GM21447 (cell line): Measurements from ENCODE around the gene KCNMB2.

ENCODE experiments used
- ATAC-seq: cut with Tn5 transposase; IDR thresholded peaks from one replicate; pipeline ENCODE4 v1.9.1; 2021; ENCODE audit not compliant: unreplicated experiment

The KCNMB2 gene

DNA sequence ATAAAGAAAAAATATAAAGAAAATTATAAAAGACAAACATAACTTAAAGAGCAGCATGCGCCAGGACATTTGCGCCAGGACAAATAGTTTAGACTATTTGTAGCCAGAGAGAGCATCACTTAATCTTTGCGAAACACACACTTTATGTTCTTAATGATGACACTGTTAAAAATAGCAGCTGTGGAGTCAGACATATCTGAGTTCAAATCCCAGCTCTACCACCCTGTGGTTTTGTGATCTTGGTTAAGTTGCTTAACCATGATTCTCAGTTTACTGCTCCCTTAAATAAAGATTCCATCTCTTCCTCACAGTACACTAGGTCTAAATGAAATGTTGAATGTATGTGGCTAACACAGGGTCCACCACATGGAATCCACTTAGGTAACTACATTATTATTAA, 31.4 kb downstream of the KCNMB2 start:
- no peak for ATAC-seq

DNA sequence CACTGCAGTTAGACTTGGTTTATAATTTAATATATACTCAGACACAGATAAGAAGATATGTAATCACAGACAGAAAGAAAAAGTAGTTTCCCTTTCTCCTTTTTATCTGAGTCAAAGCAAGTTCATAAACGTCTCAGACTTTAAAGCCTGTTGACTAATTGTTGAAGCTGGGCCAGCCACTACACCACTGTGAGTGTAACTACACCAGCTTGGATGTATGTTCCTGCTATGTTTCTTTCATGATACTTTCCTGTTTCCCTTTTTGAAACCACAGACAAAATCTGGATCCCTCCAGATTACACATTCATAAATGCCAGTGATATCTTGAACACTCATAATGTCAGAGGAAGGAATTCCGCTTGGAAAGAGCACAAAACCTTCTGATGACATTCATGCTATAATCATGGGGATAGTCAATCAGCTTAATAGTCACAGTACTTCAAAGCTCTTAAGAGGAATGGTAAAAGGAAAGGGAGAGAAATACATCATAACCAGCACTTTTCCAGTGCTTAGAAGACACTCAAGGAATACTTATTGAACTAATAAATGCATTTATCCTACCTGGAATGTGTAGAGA, 32.0 kb downstream of the KCNMB2 start:
- no peak for ATAC-seq

DNA sequence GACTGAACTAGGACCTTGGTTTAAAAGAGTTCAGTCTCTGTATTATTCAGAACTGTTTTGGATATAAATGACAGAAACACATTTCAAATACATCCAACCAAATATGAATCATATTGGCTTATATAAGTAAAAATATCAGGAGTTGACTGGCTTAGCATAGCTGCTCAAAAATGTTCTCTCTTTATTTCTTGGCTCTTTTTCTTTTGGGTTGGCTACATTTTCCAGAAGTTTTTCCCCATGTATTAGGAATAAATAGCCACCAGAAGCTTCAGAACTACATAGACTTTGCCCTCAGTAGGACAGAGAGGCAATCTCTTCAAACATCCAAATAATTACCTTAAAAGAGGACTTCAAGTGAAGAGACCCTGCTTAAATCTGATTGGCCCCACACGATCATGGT, 32.7 kb downstream of the KCNMB2 start:
- no peak for ATAC-seq

DNA sequence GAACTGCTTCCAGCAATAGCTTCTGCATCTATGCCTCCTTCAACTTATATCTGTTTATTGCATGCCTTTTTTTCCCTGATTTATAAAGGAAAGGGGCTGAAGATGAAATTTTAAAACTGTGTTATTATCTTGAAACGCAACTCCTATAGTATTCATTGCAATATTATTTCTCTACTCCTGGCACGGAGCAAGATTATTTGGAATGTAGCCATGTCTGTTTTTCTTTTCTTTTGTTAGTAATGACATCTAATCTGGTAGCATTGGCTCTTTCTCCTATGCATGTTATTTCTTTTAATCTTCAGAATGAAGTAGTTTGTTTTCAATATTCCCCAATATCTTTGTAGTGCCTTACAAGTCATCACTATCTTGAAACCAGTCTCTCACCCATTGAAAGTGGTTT, 33.6 kb downstream of the KCNMB2 start:
- no peak for ATAC-seq

DNA sequence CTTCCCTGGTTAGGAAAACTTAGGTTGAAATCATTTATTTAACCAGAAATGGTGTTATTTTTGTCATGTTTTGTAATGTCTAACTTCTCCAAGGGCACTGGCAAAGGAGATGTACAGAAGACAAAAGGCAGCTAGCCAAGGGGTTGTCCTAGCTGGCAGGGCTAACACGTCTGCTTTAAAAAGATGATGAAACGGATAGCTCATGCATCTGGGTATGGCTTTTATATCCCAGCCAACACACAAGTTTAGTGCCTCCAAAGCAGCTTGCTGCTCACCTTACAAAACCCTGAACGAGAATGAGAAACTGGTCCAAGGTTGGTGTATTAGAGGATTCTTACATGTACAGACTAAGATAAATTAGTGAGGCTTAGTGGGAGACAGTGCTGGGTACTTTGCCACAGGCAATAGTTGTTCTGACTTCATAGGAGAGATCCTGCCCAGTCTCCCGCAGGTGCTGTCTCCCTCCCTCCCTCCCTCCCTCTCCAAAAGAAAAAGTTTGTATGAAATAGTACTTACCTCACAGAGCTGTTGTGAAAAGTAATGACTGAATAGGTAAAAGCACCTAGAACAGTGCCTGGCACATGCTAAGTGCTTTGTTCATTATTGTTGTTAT, 47.8 kb downstream of the KCNMB2 start:
- no peak for ATAC-seq

DNA sequence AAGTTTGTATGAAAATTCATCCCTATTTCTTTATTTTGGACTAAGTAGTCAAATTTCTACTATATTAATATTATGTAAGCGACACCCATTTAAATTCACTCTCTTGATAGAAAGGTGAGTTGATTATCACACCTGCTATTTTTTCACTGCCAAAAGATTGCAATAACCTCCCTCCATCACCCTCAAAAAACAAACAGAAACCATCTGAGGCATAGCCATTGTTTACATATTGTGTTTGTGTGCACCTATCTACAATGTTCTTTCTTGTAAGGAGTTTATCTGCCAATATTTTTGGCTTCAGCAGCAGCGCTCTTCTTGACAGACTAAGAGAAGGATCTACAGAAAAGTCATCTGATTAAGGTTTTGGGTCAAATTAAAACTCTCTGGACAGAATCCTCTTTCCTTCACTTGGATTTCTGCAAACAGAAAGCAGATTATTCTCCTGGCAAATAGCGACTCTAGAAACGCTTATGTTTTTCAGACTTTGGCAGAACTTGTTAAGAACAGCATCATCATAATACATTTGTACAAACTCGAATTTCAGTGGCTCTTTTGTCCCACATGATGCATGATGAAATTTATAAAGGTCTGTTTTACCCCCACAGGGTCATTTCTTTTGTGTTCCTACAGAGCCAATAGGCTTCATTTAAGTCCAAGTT, 48.6 kb downstream of the KCNMB2 start:
- no peak for ATAC-seq

DNA sequence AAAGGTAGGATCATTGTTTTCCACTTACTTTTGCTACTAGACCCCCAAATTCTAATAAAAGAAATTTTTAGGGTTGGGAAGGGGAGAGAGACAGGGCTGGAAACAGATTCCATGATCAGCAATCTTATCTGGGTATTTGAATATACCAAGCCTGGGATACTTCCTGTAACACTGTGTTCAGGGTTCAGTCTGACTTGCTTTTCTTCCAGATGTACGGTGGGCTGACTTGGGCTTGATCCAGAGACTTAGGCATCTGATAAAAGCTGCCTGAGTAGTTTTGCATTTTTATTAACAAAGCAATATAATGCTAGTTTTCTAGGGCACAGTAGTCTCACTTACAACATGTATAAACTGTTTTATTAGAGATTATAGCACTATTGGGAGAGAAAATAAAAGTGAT, 49.2 kb downstream of the KCNMB2 start:
- ATAC-seq = no peak

DNA sequence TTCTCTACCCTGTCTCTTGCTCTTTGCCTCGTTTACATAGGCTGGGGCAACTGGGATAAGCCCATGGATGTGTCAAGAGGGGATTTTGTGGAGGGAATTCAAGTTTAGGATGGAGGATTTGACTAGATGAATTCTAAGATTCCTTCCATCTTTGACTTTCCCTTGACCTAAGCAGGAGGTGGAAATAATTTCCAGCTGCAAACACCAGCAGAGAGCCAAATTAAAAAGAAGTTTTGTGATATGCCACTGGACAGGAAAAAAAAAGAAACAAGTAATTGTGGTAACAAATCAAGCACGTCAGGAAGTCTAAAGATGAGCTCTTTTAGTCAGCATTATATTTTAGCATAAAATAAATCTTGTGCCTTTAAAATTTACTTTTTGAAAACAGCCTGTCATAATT, 49.8 kb downstream of the KCNMB2 start:
- ATAC-seq = no peak

DNA sequence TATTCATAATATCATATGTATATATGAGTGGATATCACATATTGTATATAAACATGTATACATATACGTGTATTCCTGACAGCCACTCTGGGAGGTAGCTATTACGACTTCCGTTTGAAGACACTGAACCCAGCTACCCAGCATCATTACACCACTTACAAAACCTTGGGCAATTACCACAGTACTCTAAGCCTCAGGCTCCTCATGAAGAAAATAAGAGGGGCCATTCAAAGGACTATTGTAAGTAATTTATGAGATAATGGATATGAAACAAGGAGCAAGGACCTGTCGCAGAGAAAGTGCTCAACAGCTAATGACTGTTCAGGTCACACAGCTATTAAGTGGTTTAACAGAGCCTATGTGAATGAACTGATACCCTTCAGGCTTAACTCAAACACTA, 52.4 kb downstream of the KCNMB2 start:
- ATAC-seq = no peak

DNA sequence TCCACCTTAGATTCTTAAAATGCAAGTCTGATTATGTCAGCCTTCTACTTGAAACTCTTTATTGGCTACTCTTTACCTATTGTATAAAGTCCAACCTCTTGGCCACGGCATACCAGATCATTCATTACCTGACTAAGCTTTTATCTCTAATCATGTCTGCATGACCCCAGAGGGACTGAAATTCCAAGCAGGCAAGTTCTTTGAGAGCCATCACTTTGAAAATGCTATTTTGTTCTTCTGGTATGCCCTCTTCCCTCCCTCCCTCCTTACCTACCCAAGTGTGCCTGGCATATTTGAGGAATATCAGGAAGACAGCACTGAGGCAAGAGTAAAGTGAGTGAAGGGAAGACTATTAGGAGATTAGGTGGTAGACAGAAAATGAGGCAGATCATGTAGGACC, 57.5 kb downstream of the KCNMB2 start:
- no peak for ATAC-seq

DNA sequence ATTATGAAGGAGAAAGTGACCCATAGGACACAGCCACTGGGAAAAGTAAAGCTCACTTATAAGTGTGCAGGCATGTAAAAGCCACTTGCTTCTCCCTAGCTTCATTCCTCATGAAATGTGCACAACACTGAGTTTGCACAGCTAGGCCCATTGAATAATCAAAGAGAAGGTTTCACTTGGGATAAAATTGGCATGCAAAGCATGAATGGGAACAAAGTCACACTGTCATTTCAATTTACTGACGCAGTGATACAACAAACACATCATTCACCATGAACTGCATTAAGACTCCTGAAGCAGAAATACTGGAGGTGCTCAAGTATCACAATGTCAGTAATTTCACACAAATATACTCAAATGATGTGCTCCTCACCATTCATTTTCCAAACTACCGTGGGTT, 61.1 kb downstream of the KCNMB2 start:
- ATAC-seq = no peak

DNA sequence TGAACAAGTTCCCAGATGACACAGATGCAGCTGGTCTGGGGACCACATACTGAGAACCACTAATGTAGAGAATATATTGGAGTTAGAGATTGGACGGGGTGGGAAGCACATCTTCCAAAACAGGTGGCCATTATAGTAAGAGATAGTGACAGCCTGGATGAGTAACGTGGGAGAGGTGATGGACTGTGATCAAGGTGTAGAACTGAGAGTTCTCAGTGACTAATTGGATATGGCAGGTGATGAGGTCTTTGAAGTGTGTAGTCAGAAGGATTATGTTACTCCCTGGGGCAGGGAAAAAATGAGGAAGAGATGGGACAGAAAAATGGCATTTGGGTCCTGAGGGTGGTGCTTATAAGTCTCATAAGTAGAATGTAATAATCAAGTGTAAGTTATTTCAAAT, 66.6 kb downstream of the KCNMB2 start:
- ATAC-seq = no peak

DNA sequence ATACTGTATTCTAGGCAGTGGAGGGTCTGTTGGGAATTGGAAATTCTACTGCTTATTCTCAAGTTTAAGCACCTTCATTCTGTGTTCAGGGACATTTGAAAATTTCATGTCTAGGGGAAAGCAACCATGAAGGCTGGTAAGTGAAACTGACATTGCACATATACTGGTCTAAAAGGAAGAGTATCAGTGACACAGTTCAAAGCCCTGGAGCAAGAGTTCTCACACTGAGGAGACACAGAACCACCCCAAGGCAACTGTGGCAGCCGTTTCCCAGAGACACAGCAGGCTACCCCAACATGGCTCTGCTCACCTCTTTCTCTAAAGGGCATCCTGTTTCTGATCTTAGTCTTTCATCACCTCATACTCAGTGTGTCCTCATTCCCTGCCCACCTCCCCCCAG, 67.5 kb downstream of the KCNMB2 start:
- no peak for ATAC-seq

DNA sequence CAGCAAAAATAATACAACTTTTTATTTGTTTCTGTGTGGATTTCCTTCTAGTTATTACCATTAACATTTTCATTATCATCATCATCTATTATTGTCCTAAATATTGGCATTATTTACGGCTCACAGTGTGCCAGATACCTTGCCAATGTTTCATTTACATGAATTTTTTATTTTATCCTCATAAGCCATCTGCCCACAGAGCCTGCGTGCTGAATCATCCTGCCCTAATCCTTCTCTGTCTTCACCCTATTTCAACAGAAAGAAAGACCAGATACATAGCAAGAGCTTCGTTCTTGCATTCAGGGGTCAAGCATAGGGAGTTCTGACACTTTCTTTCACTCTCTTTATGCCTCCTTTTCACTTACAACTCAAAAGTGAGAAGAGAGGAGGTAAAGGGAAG, 82.0 kb downstream of the KCNMB2 start:
- ATAC-seq = no peak

DNA sequence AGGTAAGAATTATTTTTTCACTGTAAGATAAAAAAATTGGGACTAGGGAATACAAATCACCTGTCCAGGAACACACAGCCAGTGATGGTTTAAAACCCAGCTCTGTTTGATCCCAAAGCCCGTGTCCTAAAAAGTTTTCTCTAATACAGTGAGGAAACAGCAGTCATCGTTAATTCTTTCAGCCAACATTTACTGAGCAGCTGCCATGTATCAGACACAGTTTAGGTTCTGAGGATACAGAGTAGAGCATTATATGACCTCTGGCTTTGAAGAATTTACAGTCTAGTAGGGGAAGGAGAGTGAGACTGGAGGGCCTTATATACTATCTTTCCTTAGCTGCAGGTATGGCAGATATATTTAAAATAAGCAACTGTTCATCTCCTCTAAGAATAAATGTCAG, 82.7 kb downstream of the KCNMB2 start:
- no peak for ATAC-seq

DNA sequence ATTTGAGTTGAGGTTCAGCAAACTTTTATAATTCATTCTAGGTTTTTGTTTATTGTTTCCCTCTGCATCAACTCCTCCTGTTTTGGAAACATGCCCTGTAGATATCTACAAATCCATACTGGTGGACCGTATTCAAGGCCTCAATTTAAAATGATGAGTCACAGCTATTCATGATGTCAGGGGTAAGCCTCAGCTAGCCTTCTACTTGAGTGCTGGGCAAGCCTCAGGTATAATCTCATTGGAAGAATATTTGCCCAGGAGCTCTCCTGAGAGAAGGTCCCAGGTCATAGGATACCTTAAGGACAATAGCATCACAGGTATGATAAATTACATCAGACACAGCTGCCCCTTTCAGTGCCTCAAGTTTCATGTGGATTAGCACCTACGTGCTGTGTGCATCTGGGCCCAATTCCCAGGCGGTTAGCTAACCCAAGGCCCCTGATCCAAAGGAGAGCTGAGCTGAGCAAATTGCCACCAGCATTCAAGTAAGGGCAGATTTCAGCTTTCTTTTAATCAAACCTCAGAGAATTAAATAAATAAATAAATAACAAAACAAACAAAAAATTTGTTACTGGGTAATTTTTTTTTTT, 87.5 kb downstream of the KCNMB2 start:
- ATAC-seq = no peak

DNA sequence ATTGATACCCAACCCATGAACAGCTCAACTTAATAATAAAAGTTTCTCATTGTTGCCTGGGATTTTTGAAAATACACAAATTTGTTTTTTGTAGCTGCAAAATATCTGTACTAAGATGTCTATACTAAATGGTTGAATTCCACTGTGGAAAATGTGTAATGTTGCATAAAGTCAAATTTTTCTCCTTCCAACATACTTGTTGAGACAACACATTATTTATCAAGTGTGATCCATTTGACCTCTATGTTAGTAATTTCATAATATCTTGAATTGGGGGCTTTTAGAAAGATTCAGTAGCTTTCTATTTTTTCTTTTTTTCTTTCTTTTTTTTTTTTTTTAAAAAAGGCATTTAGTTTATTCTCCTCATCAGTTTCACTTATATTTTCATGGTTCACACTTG, 88.0 kb downstream of the KCNMB2 start:
- ATAC-seq = no peak

DNA sequence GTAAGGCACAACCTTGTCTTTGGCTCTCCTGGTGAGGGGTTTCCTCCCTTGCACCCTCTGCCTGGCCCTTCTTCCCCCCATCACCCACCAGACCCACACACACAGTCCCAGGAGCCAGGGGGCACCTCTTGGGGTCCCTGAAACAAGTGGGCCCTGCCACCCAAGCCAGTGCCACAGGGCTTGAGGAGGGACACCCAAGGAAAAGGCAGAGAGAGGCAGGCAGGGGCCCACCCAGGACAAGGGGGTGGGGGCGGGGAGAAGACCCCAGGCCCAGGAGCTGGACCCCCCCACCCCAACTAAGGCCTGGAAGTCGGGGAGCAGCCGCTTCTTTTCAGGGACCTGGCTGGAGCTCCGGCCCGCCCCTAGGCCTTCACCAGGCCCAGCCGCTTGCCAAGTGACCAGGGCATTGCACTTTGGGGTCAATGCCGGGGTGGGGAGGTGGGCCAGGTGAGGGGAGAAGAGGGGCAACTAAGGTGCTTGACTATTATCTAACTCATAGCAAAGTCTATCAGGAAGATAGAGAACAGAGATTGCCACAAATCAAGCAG, 88.9 kb downstream of the KCNMB2 start:
- ATAC-seq = no peak

DNA sequence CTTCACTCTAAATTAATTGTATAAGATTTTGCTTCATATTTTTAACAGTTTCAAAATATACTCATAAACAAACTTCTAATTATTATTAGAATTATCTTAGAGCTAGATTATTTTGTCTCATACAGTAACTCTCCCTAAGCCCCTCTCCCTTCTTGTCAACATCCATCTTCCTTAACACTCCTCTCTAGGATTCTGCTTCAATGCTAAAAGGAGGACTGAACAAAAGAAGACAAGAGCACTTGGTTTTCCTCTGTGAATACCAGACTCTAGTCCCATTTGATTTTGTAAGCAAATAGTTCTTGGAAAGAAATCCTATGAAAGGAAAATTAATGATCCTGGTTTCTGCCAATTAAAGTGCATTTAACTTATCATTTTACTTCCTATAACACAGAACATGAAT, 91.8 kb downstream of the KCNMB2 start:
- no peak for ATAC-seq

DNA sequence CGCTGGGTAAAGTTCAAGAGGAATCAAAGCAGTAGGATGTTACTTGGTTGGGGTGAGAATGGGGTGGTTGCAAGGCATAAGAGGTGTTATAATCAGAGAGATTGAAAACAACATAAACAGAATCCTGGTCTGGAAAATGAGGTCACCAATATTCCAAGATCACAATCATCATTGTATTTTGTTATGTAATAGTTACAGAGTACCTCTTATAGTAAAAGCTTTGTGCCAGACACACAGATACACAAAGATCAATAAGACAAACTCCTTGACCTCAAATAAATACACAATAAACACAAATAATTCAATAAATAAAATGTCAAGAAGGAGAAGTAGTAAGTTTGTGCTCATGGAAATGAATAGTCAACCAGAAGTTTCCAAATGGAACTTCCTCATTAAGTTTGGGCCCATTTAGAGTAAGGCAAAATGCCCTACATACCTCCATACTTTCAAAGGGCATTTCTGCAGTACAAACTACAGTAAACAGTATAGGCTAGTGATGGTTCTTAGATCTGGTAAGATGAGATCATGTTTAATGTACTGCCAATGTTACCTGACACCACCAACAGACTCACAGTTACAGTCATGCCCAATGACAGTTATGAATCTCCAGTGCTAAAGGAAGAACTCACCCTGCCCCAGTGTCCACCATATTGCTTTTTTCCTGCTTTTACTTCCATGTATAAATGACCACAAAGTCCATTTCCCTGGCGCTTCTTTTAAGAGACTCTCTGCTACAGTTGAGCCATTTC, 93.4 kb downstream of the KCNMB2 start:
- ATAC-seq = no peak

DNA sequence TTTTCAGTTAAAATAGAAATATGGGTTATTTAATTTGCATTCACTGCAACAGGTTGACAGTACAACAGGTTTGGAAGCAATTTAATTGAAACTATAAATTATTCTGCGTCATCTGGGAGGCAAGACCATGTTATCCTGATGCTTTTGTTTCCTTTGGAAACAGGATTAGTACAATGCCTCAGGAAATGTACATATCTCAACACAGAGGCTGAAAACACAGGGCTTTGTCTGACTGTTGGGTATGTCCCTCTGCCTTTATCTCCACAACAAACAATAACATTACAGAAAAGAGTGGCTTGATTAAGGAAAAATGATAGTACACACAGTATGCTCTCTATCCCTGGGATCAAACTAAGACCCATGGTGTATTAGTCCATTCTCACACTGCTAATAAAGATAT, 95.7 kb downstream of the KCNMB2 start:
- no peak for ATAC-seq

DNA sequence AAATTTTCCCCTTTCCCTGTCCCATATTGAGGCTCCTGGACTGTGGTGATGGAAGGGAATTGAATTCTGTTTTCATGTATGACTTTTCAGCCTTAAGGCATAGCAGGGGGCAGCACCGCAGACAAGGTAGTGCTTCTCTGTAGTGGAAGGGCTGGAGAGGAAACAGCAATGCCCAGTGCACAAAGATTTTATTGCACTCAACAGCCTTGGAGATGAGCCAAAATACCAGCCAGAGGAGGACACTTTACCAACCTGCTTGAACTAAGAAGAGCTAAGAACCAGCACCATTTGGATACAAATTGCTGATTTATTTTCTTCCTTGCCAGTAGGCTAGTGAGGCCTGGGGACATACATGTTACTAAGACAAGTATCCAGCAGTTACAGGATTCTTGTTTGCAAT, 98.7 kb downstream of the KCNMB2 start:
- ATAC-seq = no peak
